NCI-H345 treated with DMSO at 0.1 percent for 48 hours (cell line): Measurements from ENCODE around the gene HEXD.
"Not testable (repeated sequence)": the region's sequence is repeated elsewhere in the genome, so short reads cannot be mapped to it uniquely, and the experiment has no call there.

Source experiments
- DNase-seq: peaks from one replicate; lab custom pipeline; 2025; ENCODE audit not compliant: unreplicated experiment; lab: John Stamatoyannopoulos, UW

HEXD gene

DNA sequence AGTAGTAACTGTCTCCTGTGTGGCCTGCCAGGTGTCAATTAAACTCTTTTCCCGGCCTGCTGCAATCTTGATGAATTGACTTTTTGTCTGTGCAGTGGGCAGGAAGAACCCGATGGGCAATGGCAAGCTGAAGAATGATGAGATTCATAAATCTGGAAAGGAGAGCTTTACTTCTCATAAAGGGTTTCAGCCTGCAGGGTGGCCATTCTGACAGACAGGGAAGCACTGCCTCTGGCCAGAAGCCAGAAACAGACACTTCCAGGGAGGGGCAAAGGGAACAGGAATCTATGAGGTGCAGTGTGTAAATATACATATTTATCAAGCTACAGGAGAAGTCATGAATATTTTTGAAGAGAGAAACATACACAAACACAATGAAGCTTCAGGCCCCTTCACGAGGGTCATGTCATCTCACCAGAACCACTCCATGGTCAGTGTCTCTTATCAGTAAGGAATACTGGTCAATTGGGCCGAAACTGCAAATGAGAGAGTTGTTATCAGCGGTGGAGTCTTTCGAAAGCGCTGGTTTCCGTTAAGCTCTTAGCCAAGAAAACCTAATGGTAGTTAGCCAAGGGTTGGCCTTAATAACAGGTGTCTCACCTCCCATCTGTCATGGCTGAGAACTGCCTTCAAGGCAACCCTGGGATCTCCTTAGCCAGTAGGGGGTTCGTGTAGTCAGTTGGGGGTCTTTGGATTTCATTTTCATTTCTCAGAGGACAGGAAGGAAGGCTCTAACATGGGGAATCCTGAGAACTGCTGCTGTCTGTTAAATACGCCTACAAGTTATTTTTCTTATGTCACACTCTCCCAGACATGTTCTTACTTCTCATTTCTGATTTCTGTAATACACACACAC is 39.2 kb downstream of the HEXD start:
- no peak for DNase-seq

DNA sequence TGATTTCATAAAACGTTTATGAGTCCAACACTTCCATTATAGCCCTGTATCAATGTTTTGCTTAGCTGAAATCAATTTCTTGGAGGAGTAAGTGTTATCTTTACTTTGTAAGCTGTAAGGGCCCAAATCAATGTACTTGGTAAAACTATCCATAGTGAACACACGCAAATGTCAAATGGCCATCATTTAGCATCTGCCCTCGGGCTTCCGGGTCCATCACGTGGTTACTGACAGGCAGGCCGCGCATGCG is 39.7 kb downstream of the HEXD start:
- DNase-seq: peak; percentile 94

DNA sequence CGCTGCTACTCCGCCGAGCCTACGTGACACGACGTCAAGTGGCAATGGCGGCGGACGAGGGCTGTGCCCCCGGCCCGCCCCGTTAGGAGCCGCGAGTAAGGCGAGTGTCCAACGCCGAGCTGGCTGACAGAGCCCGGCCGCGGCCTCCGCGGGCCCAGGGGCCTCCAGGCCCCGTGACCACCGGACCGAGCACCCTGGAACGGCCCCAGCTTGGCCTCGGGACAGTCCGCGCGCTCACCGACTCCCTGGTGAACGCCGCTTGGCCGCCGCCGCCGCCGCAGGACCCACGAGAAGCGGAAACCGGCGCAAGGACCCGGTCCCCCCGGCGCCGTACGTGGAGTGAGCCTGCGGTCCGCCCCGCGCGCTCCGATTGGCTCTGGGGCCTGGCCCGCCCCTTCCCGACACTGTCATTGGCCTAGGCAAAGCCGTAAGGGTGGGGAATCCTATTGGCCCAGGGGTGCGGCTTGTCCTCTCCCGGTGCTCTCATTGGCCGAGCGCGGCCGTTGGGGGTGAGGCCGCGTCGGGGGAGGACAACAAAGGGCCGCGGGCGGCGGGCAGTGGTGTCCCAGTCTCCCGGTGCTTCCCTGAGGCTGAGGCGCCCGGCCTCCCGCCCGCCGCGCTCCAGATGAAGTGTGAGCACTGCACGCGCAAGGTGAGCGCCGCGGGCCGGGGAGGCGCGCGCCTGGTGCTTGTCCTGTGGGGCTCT is 40.2 kb downstream of the HEXD start, which contains the start of gene NARF:
Gene NARF, plus strand, starts transcription at position 563 of the 706 bp plus-strand sequence. Its CDS starts 63 bp downstream, at position 626.
- DNase-seq: peak; percentile 99

DNA sequence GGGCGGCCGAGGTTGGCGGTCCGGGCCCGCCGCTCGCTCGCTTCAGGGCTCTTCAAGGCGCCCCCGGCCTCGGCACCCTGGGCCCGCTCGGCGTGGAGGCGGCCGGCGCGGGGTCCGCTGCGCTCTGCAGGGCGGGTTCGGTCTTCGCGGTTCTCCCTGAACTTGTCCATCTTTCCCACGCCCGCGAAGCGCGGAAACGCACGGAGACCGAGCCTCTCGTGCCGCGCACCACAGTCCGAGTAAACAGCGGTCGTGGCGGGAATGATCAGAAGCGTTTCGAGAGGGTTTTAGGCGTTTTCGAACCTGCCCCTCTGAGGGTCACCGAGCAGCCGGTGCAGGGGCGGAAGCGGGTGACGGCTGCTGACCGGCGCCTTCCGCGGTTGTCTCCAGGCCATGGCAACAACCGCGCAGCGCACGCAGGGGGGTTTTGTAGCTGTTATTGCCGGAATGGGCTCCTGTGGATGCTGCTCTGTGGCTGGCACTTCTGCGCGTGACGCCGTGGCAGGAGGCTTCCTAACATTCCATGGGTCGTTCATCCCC is 40.8 kb downstream of the HEXD start:
- DNase-seq: no peak

DNA sequence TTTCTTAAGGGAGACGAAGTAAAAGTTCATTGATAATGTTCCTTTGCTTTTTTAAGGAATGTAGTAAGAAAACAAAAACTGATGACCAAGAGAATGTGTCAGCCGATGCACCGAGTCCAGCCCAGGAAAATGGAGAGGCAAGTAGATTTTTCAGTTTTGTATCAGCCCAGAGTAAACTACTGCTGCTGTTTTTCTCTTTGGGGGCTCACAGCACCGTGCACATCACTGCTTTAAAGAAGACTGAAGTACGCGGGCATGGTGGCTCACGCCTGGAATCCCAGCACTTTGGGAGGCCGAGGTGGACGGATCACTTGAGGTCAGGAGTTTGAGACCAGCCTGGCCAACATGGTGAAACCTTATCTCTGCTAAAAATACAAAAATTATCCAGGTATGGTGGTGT is 41.8 kb downstream of the HEXD start:
- not testable (repeated sequence) for DNase-seq

DNA sequence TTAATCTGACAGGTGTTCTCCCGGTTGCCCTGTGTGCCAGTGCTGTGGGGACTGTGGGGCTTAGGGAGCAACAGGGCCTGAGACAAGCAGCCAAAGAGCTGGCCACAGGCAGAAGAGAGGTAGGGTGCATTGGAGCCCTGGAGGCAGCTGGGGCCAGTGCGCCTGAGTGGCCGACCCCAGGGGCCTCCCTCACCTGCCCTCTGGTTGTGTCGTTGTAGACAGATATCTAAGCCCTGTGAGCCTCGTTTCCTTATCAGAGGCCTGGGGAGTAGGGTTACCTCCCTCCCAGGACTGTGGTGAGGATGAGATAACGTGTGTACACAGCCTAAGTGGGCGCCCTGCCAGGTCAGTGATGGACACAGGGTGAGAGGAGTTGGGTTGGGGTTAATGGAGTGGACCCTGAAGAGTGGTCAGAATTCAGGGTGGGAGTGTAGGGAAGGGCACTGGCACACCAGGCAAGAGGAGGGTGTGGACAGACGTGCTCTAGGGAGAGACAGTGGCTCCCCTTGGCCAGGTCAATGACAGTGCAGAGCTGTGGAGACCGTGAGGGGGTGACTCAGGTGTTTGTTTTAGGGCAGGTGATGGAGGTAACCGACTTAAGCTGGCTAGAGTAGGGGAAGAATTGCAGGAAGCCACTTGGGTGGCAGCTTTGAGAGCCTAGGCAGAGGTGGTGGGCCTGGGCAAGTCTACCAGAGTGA is 43.8 kb downstream of the HEXD start:
- DNase-seq: no peak

DNA sequence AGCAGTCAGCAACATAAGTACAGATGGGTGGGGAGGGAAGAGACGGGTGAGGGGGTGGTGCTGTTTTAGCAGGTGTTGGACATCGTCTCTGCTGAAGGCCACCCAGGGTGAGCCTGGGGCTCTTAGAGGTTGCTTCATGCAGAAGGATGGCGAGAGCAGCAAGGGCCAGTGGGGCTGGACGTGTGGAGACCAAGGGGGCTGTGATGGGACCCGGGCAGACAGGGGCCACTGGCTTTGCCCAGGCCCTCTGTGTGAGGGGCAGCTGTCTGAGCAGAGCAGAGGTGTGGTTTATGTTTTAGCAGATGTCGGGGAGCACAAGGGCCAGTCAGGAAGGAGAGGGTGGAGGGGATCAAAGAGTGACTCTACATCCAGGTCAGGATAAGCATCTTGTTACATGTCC is 45.2 kb downstream of the HEXD start:
- no peak for DNase-seq

DNA sequence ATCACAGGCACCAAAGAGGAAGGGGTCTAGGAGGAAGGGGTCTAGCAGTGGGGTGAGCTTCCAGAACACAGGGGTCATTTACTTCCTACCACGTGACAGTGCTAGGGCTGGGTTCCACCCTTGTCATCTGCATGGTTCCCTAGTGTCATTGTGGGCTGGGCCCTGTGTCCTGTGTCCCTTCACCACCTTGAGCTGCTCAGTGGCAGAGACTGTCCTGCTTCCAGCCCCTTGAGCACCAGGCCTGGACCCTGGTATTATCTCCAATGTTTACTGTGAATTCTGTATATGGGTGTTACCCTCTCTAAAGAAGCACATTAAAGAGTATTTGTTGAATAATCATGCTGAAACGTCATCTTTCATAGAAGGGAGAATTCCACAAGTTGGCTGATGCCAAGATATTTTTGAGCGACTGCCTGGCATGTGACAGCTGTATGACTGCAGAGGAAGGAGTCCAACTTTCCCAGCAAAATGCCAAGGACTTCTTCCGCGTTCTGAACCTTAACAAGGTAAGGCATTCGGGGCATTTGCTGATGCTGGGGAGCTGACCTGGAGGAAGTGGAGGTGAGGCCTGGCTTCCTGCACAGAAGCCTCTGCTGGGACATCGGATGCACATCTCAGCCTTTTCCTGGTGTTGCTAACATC is 45.9 kb downstream of the HEXD start:
- no peak for DNase-seq

DNA sequence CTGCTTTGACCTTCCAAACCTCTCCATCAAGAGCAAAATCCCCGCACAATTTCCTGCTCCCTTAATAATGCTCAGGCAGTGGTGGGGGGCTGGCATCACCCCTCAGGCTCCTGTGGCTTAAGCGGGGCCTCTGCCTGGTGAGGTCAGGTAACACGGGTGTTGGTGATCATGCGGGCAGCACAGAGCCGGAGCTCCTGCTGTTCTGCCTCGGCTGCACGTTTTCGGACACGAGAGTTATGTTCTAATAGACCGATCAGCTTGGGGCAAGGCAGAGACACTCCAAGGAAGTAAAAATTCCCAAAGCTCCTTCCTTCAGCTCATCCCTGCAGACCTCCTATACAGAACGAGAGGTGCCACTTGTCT is 46.4 kb downstream of the HEXD start:
- no peak for DNase-seq

DNA sequence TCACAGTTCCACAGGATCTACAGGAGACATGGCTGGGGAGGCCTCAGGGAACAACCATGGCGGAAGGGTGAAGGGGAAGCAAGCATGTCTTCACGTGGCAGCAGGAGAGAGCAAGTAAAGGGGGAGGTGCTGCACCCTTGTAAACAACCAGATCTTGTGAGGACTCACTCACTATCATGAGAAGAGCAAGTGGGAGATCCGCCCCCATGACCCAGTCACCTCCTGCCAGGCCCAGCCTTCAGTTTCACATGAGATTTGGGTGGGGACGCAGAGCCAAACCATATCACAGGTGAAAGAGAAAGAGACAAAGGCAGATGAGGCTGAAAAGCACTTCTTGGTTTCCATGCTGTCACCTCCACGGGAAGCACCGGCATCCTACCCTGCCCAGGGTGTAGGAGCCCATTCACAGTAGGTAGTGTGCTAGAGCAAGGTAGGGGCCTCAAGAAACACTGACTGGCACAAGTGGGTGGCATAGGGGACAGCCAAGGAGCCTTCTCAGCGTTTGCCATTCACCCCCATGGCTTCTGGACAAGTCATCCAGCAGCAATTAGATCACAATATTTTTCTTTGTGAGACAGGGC is 47.0 kb downstream of the HEXD start:
- DNase-seq: no peak

DNA sequence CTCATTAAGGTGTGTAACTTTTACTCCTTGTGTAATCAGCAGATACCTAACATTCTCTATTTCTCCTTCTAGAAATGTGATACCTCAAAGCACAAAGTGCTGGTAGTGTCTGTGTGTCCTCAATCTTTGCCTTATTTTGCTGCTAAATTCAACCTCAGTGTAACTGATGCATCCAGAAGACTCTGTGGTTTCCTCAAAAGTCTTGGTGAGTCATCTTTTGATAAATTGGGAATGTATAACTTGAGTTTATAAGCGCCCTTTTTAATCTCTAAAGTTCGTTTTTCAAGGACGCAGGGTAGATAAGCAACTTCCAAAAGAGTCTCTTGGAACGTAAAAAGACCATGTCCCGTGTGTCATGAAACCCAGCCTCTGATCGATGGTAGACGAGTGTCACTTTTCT is 50.5 kb downstream of the HEXD start:
- DNase-seq: no peak

DNA sequence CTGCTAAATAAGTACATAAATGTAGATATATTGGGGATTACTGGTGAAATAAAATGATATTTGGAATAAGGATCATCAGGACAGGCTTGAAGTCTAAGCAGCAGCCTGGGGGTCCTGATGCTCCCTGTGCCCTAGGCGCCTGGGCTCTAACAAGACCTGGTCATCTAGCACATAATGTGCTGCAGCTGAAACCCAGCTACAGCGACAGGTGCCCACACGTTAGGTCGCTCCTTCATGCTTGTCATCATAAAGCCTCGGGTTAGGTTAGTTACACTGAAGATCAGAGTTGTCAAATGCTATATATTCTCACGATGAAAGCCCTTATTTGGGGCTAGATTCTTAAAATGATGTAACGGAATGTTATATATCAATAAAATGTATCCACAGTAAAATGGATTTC is 51.9 kb downstream of the HEXD start:
- DNase-seq: no peak

DNA sequence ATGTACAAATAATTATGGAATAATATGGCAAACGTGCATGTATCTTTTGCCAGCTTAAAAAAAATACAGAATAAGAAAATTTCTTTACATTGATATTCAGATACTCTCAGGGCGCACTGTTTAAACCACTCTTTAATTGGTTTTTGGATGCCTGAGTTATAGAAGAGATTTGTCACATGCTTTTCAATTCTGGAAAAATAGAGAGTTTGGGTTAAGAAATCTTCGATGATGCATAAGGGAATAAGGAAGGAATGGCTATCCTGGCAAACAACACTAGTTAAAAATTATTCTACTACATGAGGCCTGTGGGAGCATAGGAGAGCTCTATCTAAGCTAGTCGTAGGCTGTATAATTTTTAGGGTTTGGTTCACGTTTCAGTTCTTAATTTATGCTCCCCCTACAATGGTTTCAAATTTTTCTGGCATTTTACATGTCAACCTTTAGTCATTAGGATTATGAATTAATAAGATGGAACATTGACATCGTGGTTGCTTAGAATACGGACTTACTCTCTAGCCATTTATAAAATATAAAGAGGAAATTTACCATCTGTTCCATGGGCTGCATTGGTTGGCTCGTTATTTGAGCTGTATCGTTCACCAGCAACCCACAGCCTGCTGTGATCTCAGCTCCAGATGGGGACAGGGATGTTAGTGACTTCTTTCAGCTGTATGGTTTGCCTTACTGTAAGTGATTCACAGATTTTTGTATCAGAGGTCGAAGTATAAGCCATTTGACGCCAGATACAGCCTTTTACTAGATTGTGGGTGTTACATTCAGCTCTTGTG is 56.3 kb downstream of the HEXD start:
- DNase-seq: no peak

DNA sequence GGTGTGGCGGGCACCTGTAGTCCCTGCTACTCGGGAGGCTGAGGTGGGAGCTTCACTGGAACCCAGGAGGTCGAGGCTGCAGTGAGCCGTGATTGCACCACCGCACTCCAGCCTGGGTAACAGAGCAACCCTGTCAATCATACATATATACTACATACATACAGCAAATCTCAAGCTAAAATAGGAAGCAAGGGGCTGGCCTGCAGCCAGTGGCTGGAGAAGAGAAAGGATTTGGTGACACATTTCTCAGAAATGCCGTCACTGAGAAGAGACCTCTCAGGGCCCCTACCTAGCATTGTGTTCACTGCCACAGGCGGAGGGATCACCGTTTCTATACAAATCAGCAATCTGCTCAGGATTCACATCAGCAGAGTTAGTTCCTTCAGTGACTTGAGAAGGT is 57.3 kb downstream of the HEXD start:
- DNase-seq: no peak

DNA sequence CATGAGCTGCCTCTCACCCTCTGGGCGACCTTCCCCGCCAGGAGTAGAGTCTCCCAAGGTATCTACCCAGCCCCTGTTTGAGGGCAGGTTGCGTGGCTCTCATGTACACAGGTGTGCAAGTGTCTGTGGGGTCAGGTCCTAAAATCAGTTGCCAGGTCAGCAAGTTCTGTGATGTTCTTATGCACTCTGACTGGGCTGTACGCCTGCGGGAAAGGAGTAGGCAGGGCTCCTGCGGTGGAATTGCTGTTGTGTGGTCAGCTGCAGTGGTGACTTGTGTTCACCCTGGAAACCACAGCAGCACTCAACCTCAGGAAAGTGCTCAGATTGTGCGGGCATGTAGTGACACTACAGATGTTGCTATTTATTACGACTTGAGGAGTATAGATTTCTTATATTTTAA is 59.8 kb downstream of the HEXD start:
- no peak for DNase-seq

DNA sequence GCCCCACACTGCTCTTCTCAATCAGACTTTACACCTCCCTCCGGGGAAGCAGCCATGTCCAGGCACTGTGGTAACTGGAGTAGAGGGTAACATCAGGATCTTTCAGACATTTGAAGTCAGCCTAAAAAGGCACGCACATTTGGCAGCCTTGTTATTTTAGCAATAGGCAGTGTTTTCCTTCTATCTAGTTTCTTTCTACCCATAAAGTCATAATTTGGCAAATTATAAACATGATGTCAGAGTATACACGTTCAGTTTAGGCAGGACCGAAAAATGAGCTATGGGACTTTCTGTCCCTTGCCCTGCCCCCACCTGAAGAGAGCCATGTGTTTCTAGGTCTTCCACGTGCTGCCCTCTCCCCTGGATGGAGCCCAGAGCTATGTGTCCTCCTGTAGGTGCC is 61.5 kb downstream of the HEXD start:
- DNase-seq: no peak

DNA sequence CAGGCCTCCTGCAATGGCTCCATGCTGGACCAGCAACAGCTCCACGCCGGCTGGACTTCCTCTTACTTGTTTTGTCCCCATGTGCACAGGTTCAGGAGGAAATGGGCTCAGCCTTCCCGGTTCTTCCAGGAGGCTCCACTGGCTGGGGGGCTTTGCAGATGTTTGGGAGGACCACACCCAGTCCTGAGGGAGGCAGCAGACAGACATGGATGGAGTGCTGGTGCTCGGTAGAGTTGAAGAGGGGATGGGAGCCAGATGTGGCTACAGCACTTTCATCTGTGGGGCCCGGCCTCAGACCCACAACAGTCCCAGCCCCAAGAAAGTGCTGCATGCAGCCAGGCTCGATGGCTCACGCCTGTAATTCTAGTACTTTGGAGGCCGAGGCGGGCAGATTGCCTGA is 62.2 kb downstream of the HEXD start:
- DNase-seq: no peak

DNA sequence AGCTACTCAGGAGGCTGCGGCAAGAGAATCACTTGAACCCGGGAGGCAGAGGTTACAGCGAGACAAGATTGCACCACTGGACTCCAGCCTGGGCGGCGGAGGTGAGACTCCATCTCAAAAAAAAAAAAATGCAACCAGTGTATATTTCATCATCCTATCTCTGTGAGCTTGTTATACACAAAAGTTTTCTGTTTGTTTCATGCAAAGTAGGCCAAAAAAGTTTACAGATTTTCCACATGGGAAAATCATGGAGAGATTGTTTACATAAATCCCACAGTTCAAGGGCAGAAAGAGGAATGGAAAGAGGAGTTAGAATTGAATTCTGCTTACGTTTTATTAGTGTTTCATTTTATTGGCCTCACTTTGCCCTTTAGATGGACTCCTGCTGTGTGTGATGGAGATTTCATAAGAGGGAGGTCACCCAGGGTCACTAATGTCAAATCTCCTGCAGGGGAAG is 65.1 kb downstream of the HEXD start:
- no peak for DNase-seq

DNA sequence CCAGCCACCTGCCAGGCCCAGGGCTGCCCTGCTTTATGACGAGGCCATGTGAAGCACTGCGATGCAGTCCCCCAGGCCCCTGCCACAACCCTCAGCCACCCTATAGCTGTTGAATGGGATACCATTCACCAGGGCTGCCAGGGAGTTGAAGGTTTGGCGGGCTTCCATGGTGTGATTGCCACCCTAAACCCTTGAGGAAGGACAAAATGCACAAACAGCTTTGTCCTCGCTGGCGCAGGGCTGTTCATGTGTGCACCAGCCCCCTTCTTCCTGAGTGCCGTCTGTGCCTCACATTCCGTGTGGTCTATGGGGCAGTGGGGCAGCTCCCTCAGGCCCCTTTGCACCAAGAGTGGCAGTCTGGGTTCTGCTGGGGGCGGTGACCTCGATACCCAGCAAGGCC is 65.7 kb downstream of the HEXD start:
- no peak for DNase-seq
